ENCODE data around the gene SPATA45.

SPATA45 gene

DNA sequence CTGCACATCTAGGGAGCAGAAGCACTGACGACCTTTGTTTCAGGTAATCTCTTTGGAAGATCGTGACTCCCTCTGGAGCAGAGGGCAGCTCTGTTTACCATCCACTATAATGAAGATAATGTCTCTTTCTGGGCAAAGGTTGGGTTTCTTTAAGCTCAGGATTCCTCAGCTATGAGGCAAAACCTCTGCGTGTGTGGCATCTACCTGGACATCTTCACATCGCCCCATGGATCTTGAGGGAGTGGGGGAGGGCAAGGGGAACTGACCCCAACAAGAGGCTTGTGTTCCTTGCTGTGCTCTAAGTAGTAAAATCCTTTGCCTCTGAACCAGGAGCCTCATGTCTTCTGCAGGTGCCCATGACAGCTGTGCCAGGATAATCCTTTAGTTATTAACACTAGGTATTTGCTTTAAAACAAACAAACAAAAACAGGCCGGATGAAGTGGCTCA, 19.6 kb downstream of the SPATA45 start:
- DNase-seq: no peak

DNA sequence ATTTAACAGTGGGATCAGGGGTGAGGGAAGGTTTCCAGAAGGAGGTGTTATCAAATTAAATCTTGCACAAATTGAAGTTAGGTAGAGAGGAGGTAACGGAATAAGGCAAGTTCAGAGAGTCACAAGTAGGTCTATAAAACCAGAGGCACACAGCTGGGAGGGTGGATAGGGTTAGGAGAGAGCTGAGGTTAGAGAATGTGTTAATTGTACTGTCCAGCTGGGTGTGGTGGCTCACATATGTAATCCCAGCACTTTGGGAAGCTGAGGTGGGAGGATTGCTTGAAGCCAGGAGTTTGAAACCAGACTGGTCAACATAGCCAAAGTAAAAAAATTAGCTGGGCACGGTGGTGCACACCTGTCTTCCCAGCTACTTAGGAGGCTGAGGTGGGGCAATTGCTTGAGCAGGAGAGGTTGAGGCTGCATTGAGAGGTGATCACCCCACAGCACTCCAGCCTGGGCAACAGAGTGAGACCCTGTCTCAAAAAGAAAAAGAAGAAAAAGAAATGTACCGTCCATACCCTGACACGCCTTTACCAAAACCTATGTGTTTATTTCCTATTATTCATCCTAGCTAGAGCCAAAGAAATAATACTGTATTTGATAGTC, 20.2 kb downstream of the SPATA45 start:
- DNase-seq: no peak

DNA sequence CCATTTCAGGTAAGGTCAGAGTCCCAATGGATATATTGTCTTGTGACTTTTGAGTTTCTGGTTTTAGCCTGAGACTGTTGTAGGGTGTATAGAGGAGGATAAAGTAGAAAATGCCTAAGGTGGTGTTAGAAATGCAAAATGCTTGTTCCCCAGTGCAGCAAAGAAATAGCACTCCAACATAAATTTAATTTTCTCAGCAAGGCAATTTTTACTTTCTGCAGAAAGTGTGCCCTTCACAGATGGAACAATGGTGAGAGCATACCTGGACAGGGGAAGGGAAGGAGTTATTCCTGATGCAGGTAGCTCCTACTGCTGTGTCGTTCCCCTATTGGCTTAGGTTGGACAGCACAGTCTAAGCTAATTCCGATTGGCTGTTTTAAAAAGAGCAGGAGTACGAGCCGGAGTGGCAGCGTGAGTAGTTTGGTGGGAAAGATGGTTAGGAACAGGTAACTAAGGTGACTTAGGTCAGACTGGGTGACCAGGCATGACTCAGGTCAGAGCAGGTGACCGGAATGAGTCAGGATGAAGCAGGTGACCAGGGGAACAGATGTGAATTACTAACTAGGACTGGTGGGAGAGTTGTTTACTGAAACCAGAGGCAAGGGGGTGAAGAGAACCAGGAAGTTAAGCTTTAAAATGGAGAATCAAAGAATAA, 21.5 kb downstream of the SPATA45 start:
- no peak for DNase-seq

DNA sequence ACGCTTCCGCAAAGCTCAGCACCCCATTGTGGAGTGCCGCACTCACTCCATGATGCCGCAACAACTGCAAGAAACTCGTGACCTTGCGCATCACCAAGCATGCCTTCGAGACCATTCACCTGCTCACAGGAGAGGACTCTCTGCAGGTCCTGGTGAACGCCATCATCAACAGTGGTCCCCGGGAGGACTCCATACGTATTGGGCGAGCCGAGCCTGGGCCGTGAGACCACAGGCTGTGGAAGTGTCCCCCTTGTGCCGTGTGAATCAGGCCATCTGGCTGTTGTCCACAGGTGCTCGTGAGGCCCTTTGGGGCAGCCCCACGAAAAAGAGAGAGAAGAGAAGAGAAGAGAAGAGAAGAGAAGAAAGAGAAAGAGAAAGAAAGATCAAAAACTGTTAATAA, 23.2 kb downstream of the SPATA45 start:
- DNase-seq: no peak

DNA sequence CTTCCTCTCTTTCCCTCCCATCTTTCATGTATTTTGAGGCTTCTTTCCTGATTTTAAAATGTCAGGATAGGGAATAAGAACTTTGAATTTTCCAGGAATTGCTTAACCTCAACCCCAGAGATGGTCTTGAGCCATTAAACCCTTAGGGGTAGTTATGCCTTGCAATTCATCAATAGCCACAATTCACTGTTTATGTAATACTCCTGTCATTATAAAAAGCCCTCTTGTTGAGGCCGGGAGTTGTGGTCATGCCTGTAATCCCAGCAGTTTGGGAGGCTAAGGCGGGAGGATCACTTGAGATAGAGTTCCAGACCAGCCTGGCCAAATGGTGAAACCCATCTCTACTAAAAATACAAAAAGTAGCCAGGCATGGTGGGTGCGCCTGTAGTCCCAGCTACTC, 24.5 kb downstream of the SPATA45 start:
- DNase-seq: no peak

DNA sequence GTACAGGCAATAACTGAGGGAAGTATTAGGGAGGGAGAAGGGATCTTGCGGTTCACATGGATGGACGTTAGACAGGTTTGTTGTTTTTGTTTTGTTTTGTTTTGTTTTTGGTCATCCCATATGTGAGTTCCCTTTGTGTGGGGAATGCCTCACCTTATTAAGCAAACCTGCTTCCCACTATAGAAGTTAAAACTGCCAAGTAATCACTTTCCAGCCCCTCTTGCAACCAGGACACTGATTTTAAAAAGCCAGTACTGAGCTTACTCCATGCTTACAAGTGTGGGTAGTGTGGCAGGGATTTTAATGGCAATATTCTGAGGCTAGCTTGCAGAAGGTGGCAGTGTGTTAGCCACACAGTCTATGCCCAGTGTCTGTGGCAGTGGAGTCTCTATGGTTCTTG, 26.5 kb downstream of the SPATA45 start:
- no peak for DNase-seq

DNA sequence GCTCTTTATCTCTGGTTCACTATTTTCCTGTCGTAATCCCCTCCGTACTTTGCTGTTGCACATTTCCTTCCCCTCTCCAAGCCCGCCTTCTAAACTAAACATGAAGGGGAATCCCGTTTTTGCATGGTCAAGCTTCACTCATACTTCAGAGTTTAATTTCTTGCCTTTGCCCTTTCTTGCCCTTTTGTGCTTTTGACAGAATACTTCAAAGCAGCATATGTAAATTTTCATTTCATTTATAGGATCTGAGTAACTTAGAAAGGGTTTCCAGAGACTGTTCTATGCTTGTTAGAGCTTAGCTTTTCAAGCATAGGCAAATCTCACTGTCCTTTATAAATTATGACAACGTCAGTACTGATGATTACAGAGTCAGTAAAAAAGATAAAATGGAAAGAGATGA, 27.7 kb downstream of the SPATA45 start:
- DNase-seq: no peak

DNA sequence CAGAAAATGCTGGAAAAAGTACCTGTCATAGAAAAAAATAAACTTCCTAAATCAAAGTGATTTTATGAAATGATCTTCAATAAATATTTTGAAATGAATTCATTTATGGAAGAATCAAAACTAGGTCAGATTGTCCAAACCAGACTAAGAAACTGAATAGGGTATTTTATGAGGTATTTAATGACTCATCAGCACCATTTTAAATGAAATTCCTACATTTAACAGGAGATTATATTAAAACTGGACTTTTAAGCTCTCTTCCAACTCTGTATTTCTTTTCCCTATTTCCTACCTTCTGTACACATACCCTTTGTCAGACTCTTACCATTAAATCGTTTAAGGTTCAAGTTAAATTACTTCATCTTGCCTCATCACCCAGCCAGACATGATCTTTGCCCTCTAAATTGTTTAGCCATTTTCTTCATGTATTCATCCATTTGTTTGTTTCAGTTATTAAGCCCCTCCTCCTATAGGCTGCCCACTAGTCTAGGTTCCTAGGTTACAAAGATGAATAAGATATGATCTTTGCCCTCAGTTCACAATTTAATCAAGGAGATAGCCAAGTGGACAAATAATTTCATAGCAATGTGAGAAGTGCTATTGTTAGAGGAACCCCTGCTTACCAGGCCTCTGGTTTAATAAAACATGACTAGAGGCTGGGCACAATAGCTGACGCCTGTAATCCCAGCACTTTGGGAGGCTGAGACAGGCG, 30.7 kb downstream of the SPATA45 start:
- no peak for DNase-seq

DNA sequence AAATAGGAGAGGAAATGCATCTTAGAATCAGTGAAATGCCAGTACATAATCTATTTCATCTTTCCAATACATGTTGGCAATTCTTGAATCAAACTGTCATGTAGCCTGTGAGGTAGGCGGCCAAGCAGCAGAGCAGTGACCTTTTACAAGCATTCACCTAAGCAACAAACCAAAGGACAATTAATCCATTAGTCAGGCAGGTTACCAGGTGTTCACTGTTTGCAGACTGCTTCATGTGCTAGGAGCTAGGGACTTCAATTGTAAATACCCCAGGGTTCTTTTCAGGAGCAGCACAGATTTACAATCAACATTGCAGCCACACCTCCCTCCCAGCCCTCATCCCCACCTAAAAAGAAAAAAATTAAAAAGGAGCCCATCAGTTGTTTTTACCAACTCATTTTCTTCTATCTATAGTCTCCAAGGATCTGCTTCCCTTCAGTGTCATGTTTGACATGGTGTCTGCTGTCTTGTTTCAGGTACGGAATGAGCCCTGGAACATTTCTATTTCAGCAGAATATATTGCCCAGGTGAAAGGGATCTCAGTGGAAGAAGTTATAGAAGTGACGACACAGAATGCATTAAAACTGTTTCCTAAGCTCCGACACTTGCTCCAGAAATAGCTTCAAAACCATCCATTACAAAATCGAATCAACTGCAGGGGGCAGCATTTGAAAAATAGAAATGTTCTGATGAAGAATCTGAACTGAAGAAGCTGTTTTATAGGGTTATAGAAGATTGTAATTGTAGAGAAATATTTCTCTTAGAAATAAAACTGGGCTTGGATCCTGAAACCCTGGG, 32.7 kb downstream of the SPATA45 start:
- DNase-seq: no peak

DNA sequence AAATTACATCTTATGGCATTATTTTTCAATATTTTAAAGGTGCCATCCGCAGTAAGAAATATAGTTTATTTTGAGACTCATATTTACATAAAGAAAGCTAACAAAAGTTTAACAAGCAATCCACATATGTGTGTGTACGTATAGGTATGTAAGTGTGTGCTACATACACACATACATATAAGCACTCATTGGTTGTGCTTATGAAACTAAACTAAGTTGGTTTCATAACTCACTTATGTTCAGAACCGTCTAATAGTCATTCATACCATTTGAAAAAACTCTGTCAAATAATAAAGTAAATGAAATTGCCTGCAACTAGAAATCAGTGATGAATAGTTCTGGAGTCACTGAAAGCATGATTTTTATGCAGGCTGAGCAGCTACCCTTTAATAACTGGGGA, 41.7 kb downstream of the SPATA45 start:
- DNase-seq: no peak

DNA sequence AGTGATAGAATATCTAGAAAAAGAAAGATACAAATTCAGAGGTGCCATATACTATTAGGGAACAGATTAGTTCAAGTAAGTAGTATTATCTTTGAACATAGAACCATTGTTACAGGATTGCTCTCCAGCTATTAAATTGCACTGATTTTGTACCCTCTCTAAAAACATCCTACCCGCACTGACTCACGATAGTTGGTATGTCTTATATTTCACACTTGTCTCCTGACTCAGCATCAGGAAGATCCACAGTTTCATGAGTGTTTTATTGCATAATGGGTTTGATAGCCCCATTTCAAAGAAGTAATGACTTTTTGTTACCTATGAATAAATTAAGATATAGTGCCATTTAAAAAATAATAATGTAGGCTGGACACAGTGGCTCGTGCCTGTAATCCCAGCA, 49.8 kb downstream of the SPATA45 start:
- no peak for DNase-seq

DNA sequence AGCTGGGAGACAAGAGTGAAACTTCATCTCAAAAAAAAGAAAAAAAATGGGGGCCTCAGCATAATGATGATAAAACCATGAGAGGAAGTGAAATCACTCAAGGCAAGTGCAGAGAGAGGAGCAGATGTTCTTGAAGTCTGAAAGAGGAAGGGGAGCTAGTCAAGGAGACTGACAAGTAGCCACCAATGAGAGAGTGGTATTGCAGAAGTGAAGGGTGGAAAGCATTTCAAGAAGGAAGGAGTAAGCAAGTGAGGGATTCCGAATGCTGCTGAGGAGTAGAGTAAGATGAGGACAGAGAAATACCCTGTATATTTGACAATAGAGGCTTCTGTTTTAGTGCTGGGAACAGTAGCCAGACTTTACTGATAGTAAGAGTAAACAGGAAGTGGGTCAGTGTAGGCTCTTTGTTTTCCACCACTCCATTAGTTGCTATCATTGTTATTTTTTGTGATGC, 52.9 kb downstream of the SPATA45 start:
- DNase-seq: no peak

DNA sequence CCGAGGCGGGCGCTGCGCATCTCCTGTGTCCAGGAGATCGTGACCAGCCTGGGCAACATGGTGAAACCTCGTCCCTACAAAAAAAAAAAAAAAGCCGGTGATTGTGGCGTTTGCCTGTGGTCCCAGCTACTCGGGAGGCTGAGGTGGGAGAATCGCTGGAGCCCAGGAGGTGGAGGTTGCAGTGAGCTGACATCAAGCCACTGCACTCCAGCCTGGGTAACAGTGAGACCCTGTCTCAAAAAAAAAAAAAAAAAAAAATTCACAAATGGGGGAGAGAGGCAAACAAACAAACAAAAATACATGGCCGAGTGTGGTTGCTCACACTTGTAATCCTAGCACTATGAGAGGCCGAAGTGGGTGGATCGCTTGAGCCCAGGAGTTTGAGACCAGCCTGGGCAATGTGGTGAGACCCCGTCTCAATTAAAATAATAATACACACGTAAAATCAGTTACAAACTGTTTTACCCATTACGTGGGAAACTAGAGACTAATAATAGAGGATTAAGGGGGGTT, 55.0 kb downstream of the SPATA45 start:
- DNase-seq: no peak

DNA sequence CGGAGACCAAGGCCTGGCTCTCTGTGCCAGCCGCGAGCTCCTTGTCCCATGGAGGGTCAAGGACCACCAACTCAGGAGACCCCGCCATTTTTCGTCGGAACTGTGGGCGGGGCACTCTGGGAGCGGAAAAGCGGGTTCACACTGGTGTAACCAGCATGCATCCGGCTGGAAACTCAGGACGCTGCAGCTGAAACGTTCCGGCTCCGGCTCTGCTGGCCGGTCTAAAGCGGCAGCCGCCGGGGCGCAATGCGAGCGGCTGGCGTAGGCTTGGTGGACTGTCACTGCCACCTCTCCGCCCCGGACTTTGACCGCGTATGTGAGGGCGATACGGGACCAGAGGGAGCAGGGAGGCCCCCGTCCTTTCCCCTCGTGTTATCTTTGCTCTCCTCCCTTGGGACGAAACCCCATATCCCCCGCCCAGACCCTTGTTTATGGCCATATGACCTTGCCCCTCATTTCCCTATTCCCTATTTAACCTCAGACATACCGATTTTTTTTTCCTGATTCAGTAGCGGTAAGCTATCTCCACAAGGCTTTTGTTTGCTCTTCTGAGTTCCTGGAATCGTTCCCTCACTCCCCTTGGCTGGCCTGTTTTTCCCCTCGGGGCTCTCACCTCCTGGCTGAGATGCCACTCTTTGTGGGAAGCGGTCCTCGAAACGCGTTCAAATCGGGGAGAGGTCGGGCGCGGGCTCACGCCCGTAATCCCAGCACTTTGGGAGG, 55.6 kb downstream of the SPATA45 start, which contains the start of the genes NSL1 and TATDN3:
Gene NSL1 (minus strand): TSS at position 102 of the 720 bp plus-strand sequence. CDS start 14 bp downstream, at position 88.
Gene TATDN3 (plus strand): TSS at position 219 of the 720 bp plus-strand sequence. CDS start 28 bp downstream, at position 247.
- DNase-seq: peak; percentile 86

DNA sequence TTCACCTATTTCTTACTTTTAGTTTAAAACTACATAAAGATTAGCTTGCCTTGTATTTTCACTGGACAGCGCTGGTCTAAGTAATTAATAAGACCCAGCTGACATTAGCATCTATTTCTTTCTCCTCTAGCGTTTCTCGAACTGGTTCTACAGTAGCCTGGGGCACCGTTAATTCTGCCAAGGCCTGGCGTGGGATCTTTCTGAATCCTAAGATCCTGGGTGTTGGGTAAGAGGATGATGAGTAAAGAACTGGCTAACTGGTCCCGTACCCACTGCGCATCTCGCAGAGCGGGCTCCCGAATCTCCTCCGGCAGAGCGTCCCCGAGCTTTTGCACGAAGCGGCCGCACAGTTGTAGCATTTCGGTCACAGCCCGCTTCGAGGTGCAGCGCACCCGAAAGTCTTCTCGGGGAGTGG, 56.2 kb downstream of the SPATA45 start:
- no peak for DNase-seq

DNA sequence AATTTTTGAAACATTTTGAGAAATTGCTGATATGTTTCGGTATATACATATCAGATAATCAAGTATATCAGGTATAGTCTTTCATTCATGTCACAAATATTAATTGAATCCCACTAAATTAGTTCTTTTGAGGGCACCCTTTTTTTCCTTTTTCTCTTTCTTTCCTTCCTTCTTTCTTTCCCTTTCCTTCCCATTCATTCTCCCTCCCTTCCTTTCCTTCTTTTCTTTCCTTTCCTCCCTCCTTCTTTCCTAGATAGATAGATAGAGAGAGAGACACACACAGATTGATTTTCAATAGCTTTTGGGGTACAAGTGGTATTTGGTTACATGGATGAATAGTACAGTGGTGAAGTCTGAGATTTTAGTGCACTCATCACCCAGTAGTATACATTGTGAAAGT, 61.6 kb downstream of the SPATA45 start:
- DNase-seq: no peak

DNA sequence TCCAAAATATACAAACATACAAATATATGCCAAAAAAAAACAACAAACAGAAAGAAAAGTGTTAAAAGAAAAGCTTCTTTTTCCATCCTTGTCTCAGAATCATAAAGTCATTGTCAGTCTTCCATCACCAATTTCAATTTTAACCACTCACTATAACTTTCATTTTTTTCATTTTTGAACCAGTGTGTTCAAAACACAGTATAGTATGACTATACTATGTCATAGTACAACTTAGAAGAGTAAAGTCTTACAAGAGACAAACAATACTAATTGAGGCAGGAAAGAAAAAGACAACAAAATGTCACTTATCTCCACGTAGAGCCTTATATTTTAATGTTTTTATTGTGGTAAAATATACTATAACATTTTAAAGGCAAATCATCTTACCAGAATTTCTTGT, 63.5 kb downstream of the SPATA45 start:
- no peak for DNase-seq

DNA sequence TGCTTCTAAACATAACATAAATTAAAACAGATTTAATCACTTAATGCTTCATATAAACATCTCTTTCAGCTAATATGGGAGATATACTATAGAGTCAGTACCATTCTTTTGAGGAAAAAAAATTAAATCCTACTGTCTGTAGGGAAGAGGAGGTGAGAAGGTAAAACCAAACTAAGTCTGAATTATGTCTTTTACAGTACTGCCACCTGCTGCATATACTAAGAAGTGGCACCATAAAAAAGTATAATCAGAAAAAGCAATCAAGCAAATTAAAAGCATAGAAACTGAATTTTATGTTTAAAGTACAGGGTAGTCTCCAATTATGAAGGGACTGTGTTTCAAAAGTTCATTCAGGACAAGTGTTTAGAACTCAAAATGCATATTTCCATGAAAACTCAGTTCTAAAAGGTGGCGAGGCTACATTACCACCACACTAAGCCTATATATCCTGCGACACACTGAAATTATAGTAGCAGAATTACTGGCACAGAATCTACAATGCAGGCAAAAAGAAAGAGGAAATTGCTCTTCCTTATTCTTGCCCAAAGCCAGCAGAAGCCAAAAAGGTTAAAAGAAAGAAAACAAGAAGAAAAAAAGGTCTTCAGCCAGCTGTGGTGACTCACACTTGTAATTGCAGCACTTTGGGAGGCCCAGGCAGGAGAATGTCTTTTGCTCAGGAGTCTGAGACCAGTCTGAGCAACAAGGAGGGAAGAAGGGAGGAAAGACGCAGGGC, 64.9 kb downstream of the SPATA45 start:
- DNase-seq: no peak

DNA sequence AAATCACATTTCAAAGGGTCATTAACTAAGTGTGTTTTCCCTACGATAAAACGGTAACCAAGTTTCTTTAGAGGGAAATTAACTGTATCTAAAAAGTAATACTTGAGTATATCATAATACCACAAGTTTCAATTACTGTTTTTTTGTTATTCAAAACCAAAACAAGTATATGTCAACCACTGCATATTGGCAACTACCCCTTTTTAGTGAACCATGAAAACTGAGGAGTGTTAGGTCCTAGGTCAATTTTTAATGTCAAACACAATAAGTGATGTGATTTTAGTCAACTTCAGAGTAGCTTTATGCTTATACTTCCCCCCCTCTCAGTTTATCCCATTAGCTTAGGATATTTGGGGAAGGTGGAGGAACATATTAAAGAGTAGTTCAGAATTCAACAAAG, 66.2 kb downstream of the SPATA45 start:
- no peak for DNase-seq

DNA sequence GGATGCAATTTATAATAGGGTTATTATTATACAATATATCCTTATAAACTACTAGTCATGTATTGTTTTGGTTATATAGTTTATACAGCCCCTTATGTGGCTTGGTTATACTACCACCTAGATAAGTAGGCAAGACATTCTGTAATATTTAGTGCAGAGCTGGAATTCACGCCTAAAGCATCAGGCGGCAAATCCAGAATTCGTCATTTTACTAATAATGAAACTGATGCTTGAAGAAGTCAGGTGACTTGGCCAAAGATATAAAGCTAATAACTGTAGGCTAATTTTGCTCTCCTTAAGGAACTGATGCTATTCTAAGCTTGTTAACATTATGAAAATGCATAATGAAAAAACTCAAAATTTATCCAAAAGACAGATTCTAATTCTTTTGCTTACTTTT, 66.7 kb downstream of the SPATA45 start:
- no peak for DNase-seq

Data from effector CD4-positive, alpha-beta T cell (primary cell).